ENCODE measurements around the gene FUBP1.
"Not testable (repeated sequence)": the region's sequence is repeated elsewhere in the genome, so short reads cannot be mapped to it uniquely, and the experiment has no call there.

FUBP1 gene

GRCh38 chr1:77986810-77987209 lies 7.9 kb upstream of the FUBP1 start:
- FAIRE-seq, result no peak

GRCh38 chr1:77984629-77985028 lies 5.8 kb upstream of the FUBP1 start:
- no peak for FAIRE-seq

DNA sequence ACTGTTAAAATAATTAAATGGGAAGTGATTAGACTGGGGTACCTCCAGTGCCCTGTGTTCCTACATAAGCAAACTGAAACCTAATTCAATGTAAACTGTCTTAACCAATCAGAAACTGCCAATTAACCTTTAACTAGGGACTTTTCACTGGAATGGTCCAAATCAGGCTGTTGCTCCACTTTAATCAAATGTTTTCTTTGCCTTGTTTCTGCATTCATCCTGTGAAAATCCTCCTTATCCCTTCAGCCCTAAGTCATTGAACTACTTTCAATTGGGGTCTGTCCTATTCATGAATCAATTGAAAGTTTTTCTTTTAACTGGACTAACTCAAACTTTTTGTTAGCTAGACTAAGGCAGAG lies 5.1 kb upstream of the FUBP1 start:
- FAIRE-seq, result no peak

- not testable (repeated sequence) for FAIRE-seq
Observed at GRCh38 chr1:77983352-77983996, 4.6 kb upstream of the FUBP1 start.

DNA sequence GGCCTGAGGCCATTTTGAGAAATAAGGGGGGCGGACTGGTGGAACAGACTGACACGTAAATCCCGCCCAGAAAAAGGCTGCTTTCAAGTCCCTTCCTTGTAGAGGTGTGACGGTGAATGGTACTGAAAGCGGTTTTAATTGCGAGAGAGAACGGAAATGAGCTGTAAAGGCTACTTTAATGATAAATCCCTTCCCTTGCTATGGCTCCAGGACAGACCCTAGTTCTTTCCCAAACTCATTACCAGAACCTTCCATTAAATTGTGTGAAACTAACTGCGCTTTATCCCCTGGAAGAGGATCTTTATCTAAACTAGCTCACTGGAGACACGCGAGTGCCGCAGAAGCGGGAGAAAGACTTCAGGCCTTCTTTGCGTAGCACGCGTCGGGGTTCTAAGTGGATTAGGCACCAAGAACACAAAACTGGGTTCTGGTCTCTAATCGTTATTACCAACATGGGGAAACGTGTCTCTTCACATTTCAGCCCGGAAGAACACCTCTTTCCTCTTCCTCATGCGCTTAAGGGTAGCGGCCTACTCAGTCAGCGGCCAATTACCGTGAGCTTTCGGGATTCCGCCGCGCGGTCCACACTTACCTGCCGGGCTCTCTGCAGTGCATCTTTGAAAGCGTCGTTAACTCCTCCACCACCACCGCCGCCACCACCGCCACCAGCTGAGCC lies 441 bp downstream of the FUBP1 start:
- FAIRE-seq, result peak; percentile 78

GRCh38 chr1:77977989-77978292 lies 931 bp downstream of the FUBP1 start:
- no peak for FAIRE-seq

- FAIRE-seq, result no peak
Observed at GRCh38 chr1:77976433-77977076, 2.3 kb downstream of the FUBP1 start.

GRCh38 chr1:77975907-77976306 lies 3.0 kb downstream of the FUBP1 start:
- no peak for FAIRE-seq

- no peak for FAIRE-seq
Observed at GRCh38 chr1:77975386-77975785, 3.5 kb downstream of the FUBP1 start.

- no peak for FAIRE-seq
Observed at GRCh38 chr1:77972080-77972479, 6.8 kb downstream of the FUBP1 start.

GRCh38 chr1:77970192-77970591 lies 8.7 kb downstream of the FUBP1 start:
- FAIRE-seq, result no peak

DNA sequence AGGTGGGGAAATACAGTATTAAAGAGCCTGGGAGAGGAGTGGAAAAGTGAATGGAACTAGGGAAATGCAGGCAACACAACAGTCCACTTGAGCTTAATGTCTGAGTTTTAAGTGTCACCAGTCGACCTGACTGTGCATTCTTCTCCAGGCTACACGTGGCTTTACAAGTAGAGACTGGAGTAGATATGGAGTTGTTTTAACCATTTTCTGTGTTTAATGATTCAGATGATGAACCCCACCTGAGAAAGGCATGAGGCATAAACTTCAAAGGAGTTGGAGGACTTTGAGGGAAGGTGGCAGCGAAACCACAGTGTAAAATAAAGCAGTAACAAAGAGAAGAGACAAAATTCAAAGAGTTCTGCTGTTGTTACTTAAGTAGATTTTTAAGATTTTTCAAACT lies 12.6 kb downstream of the FUBP1 start:
- no peak for FAIRE-seq

DNA sequence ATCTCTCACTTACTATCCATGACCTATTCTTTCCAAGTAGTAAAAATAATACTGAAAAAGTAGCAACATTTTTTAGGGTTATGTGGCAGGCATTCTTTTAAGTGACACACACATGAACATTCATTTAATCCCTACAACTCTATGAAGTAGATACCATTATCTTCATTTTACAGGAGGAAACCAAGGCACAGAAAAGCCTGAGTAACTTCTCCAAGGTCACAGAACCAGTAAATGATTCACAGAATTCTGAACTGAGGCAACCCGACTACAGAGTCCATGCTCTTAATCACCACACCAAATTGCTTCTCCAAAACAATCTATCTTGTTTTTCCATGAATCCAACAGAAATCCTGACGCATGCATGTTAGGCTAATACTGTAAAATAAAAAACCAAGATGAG lies 17.5 kb downstream of the FUBP1 start:
- no peak for FAIRE-seq

DNA sequence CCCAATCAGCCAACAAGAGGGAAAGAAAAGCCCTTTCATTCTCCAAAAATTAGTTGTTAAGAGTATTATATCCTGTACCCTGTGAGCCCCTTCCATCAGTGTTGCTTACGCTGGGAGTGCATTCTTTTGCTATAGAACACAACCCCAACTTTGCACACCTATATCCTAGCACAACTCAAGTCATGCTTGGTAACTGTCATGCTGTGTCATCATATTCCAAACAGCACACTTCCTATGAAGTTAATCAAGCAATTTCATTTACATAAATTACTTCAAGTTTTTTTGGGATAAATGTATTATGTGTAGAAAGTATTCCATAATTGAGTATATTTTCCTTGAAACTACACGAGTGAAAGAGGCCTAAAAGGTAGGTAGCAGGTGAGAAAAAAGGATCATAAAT lies 20.0 kb downstream of the FUBP1 start:
- FAIRE-seq, result no peak

GRCh38 chr1:77958391-77958790 lies 20.5 kb downstream of the FUBP1 start:
- FAIRE-seq, result no peak

DNA sequence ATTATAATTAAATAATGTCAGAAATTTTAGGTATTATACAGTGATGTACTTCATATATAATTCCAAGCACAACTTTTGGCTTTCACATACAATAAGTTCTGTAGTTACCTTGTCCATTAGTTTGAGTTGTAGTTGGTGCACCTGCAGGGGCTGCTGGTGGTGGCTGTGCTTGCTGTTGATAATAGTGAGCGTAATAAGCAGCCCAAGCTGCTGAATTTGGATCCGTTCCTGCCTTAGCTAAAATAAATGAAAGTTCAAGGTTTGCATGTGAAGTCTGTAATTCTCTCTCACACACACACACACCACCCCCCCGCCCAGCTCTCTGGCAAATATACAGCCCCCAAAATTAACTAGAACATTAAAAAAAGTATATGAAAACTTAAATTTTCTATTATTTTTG lies 22.4 kb downstream of the FUBP1 start:
- no peak for FAIRE-seq

- no peak for FAIRE-seq
Observed at GRCh38 chr1:77955709-77956108, 23.2 kb downstream of the FUBP1 start.

GRCh38 chr1:77954521-77954920 lies 24.4 kb downstream of the FUBP1 start:
- no peak for FAIRE-seq

DNA sequence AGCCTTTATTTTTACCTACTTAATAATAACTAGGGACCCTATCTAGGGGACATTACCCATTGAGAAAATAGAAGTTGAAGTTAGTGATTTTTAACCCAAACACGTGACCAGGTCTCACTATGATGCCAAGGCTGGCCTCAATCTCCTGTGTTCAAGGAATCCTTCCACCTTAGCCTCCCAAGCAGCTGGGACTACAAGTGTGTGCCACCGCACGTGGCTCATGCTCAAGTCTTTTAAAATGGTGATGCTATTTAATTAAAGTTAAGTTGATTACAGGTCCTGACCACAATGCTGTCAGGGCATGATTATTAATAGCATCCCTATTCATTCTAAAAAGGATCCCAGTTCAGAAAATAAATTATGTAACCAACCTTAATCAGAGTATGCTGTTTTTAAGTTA lies 25.0 kb downstream of the FUBP1 start:
- FAIRE-seq, result no peak

DNA sequence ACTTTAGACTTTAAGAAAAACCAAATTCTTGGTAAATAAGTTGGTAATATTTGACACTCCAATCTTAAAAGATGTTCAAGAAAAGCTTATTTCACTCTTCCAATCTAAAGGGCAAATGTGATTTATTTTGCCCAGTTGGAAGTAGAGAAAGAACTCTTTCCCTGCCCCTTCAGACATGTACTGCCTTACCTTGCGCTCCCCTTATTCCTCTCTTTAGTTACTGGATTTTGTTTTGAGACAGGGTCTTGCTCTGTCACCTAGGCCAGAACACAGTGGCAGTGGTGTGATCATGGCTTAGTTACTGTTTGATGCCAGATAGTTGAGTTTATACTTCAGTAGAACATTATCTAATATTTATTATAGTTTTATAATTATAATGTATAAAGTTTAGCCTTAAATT lies 27.5 kb downstream of the FUBP1 start:
- FAIRE-seq, result no peak

DNA sequence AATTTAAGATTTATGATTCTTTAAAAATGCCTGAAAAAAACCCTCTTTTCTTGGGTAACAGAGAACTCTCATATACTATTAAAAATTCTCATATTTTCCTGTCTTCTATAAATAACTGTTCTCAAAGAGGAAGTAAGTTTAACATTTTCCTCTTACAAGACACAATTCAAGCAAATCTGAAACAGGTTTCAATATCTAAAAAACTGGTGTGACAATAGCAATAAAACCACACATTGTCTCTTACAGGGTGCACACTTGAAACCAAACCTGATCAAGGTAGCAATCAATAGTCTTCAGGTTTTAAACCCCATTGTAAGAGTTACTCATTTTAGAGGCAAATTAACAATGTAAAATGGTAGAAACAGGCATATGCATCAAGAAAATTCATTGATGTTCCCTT lies 28.0 kb downstream of the FUBP1 start:
- FAIRE-seq, result no peak

GRCh38 chr1:77948841-77949424 lies 29.9 kb downstream of the FUBP1 start:
- no peak for FAIRE-seq

GRCh38 chr1:77945345-77945744 lies 33.5 kb downstream of the FUBP1 start:
- FAIRE-seq, result no peak

DNA sequence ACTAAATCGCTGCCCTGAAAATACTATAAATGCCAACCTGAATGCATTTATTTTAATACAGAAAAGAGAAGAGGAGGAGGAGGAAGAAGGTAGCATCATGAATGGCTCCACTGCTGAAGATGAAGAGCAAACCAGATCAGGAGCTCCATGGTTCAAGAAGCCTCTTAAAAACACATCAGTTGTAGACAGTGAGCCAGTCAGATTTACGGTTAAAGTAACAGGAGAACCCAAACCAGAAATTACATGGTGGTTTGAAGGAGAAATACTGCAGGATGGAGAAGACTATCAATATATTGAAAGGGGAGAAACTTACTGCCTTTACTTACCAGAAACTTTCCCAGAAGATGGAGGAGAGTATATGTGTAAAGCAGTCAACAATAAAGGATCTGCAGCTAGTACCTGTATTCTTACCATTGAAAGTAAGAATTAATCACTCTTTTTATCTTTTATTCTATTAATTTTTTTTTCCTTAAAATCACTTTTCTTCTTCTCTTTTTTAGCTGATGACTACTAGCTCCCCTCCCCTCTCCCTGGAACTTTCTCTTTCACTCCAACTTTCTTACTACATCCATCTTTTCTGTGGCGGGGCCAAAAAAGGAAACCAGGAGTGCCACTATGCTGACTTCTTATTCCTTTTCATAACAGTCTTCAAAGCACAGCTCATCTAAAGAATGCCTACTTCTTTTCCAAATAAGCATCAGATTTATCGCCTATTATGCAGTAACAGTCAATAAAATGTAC lies 36.3 kb downstream of the FUBP1 start:
- FAIRE-seq, result no peak
